ENCODE results near the gene CACNA1F.

The CACNA1F gene

DNA sequence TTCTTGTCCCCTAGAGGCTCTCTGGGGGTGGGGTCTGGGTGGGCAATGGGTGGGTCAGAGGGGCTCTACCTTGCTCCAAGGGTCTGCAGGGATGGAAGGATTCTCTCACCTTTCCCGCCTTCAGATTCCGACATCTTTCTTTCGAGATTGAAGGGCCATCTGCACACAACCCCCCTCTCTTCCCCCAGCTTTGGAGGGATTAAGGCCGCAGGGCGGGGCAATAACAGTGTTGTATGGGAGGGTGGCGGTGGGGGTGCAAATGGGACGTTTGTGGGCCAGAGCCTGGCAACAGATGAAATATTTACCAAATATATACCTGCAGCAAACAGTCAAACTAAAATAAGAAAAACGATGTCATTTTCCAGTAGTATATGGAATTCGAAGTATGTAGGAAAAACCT lies at the start of gene CACNA1F:
Gene CACNA1F, minus strand, starts transcription at position 165 of the 400 bp plus-strand sequence. Its CDS starts 31 bp downstream, at position 134.
- no peak for DNase-seq

DNA sequence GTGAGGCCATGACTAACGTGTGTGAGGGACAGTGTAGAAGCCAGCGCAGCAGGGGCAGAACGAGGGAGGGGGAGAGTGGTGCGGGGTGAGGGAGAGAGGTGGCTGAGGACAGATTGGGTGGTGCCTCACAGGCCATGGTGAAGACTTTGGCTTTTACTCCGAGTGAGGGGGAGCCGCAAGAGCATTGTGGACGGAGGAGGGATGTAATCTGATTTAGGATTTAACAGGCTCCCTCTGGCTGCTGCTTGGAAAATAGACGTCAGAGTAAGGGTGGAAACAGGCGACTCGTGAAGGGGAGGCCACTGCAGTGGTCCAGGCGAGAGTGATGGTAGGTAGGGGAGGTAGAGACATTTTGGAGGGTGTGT lies 49.5 kb upstream of the CACNA1F start:
- DNase-seq: no peak

GRCh38 chrX:49278081-49278480 lies 44.9 kb upstream of the CACNA1F start:
- DNase-seq: no peak

DNA sequence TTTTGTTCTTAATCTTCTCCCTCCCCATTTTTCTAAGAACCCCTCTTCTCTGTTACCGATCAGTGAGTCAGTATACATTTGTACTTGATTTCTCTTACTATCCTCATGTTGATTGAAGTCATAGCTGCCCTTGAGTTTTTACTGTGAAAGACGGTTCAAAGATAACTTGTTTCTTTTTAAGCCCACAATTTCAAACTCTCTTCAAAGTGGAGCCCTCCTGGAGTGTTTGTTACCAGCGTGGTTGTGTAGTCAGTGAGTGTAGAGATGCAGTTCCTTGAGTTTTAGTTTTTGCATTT lies 44.3 kb upstream of the CACNA1F start:
- DNase-seq: no peak

- DNase-seq: peak; percentile 38
Observed at GRCh38 chrX:49276671-49277534, 43.8 kb upstream of the CACNA1F start.

GRCh38 chrX:49276207-49276606 lies 43.1 kb upstream of the CACNA1F start:
- no peak for DNase-seq

- peak; percentile 57 for DNase-seq
Observed at GRCh38 chrX:49273181-49273727, 40.1 kb upstream of the CACNA1F start.

DNA sequence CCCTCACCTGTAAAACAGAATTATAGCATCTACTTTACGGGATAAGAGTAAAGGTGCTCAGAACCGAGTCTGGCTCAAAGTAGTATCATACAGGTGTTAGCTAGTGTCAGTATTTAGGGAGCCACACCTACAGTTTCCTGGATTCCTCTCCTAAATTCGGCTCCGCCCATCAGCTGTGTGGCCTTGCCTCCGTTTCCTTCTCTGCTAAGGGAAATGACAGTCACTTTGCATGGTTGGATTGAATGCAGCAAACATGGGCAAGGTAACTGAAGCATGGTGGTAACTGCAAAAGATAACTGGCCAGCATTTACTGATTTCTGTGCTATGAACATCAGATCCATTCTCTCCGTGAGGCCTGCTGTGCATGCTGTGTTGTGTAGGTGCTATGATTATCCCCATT lies 39.3 kb upstream of the CACNA1F start:
- no peak for DNase-seq

- no peak for DNase-seq
Observed at GRCh38 chrX:49271341-49271740, 38.2 kb upstream of the CACNA1F start.

GRCh38 chrX:49270249-49270921 lies 37.2 kb upstream of the CACNA1F start:
- no peak for DNase-seq

DNA sequence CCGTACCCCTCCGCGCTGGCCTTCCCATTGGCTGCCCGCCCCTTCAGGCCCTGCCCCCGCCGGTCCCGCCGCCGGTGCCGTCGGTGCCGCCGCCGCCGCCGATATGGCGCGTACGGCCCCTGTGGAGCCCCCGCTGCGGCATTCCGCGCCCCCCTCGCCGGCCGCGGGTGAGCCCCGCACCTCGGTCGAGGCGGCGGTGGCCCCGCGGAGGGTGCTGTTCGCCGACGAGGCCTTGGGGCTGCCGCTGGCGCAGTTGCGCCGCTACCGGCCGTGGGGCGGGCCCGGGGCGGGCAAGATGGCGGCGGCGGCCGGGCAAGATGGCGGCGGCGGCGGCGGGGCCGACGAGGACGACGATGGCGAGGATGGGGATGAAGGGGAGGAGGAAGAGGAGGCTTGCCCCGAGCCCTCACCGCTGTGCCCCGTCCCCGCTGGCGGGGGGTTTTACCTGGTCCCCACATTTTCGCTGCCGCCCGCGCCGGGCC lies 36.7 kb upstream of the CACNA1F start, which contains the start of gene PPP1R3F:
Gene PPP1R3F, plus strand, starts transcription at position 27 of the 482 bp plus-strand sequence. Its CDS starts 77 bp downstream, at position 104.
- DNase-seq: no peak

- peak; percentile 96 for DNase-seq
Observed at GRCh38 chrX:49269010-49269766, 36.0 kb upstream of the CACNA1F start.

DNA sequence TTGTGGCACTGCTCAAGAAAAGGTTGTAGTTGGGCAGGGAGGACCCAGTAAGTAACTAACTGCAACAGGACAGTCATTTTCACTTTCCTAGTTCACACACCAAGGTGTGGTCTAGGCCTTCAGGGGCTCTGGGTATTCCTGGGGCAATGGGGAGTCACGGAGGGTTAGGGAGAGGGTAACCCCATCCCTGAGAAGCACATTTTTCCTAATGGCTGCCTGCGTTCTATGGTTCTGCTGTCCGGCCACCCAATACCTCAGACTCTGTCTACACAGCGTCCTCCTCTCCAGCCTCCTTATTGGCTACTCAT lies 35.5 kb upstream of the CACNA1F start:
- no peak for DNase-seq

GRCh38 chrX:49266523-49267445 lies 33.6 kb upstream of the CACNA1F start:
- no peak for DNase-seq

DNA sequence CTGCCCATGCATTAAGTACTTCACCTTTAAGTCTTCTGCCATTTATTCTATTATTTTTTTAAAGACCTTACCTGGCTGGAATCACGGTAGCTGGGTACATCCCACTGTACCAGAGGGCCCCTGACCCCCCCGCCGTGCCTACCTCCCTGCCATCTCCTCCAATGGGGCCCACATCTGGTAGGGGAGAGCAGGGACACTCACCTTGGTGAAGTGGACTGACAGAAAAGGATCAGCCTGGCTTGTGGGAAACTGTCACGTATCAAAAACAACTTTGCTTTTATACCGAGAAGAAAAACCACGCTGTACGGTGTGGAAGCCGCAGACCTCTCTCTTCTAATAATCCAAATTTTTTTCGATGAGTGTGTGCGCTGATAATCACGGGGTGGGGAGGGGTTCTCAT lies 31.3 kb upstream of the CACNA1F start, which contains the start of gene FOXP3:
Gene FOXP3, minus strand, starts transcription at position 251 of the 400 bp plus-strand sequence. CDS start 6,205 bp downstream, outside the sequence.
- peak; percentile 19 for DNase-seq

- no peak for DNase-seq
Observed at GRCh38 chrX:49263631-49264030, 30.5 kb upstream of the CACNA1F start.

GRCh38 chrX:49262603-49263002 lies 29.5 kb upstream of the CACNA1F start:
- no peak for DNase-seq

DNA sequence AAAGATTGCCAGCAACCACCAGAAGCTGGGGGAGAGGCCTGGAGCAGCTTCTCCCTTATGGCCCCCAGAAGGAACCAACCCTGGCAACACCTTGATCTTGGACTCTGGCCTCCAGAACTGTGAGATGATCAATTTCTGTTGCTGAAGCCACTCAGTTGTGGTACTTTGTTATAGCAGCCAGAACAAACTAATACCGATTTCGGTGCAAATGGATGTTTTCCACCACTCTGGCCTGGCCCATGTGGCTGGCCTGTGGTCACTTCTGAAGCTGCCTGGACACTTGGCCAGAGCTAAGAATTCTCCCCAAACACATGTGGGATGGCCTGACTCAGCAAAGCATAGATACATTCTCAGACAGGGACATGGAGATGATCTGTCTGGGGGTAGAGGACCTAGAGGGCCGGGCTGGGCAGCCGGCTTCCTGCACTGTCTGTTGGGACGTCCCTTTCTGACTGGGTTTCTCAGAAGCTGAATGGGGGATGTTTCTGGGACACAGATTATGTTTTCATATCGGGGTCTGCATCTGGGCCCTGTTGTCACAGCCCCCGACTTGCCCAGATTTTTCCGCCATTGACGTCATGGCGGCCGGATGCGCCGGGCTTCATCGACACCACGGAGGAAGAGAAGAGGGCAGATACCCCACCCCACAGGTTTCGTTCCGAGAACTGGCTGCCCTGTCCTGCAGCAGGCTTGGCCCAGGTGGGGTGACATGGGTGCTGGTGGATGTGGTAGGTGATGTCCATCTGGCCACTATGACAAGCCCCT lies 27.3 kb upstream of the CACNA1F start:
- no peak for DNase-seq

- DNase-seq: no peak
Observed at GRCh38 chrX:49258749-49259124, 25.6 kb upstream of the CACNA1F start.

- DNase-seq: peak; percentile 20
Observed at GRCh38 chrX:49257846-49258748, 25.0 kb upstream of the CACNA1F start.
